IPS-15b (cell line): ENCODE data around the gene TBATA.

Experiments
- H3K27me3 ChIP-seq: one replicate; pipeline ENCODE4 v1.6.1; 2013; ENCODE audit warnings: low read length; ENCODE audit not compliant: control insufficient read depth, insufficient read depth
- H3K36me3 ChIP-seq: one replicate; pipeline ENCODE4 v1.6.1; 2013; ENCODE audit warnings: low read length; ENCODE audit not compliant: control insufficient read depth, insufficient read depth
- H3K4me1 ChIP-seq: one replicate; pipeline ENCODE4 v1.6.1; 2013; ENCODE audit warnings: mild to moderate bottlenecking, low read length; ENCODE audit not compliant: control insufficient read depth, insufficient read depth
- H3K4me3 ChIP-seq: one replicate; pipeline ENCODE4 v1.5.1; 2013; ENCODE audit warnings: low read depth, low read length
- H3K9ac ChIP-seq: one replicate; pipeline ENCODE4 v1.6.1; 2013; ENCODE audit warnings: low read depth, mild to moderate bottlenecking, low read length
- H3K9me3 ChIP-seq: one replicate; pipeline ENCODE4 v1.6.1; 2013; ENCODE audit warnings: mild to moderate bottlenecking, low read length; ENCODE audit not compliant: control insufficient read depth, insufficient read depth

TBATA gene

GRCh38 chr10:70765794-70766594, 19.2 kb downstream of the TBATA start:
- Histone ChIP-seq H3K4me1 (peaks cover under 1% of the 10 kb centered on the region), H3K9ac (no peak overlapping the region), H3K27me3 (no peaks in the 10 kb centered on the region), H3K4me3 (no peak overlapping the region), H3K9me3 (peaks cover 10% of the 10 kb centered on the region), H3K36me3 (no peaks in the 10 kb centered on the region)

GRCh38 chr10:70763567-70763966, 21.6 kb downstream of the TBATA start:
- H3K4me3 ChIP-seq = no peak overlapping the region
- H3K27me3 ChIP-seq = no peaks in the 10 kb centered on the region
- no peaks in the 10 kb centered on the region for H3K36me3 ChIP-seq
- H3K9ac ChIP-seq = no peak overlapping the region
- H3K9me3 ChIP-seq = peaks cover 10% of the 10 kb centered on the region
- peaks cover 7% of the 10 kb centered on the region for H3K4me1 ChIP-seq

- Histone ChIP-seq H3K36me3 (no peaks in the 10 kb centered on the region), H3K9me3 (peaks cover 10% of the 10 kb centered on the region), H3K4me1 (peaks cover 7% of the 10 kb centered on the region), H3K4me3 (no peak overlapping the region), H3K9ac (no peak overlapping the region), H3K27me3 (no peaks in the 10 kb centered on the region)
These were observed 22.6 kb downstream of the TBATA start for GRCh38 chr10:70762441-70763175.

DNA sequence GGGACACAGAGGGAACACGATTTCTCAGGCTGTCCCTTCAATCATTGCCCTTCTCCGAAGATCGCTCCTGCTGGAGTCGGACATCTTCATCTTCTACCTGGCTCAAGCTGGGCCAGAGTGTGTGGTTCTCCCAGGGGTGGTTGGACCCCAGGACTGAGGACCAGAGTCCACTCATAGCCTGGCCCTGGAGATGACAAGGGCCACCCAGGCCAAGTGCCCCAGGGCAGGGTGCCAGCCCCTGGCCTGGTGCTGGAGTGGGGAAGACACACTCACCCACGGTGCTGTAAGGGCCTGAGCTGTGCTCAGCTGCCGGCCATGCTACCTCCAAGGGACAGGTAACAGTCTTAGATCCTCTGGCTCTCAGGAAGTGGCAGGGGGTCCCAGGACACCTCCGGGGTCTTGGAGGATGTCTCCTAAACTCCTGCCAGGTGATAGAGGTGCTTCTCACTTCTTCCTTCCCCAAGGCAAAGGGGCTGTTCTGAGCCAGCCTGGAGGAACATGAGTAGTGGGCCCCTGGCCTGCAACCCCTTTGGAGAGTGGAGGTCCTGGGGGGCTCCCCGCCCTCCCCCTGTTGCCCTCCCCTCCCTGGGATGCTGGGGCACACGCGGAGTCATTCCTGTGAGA, 23.3 kb downstream of the TBATA start:
- Histone ChIP-seq H3K9ac (no peak overlapping the region), H3K36me3 (no peaks in the 10 kb centered on the region), H3K9me3 (peaks cover 10% of the 10 kb centered on the region), H3K4me1 (peaks cover 7% of the 10 kb centered on the region), H3K27me3 (no peaks in the 10 kb centered on the region), H3K4me3 (no peak overlapping the region)

- H3K36me3 ChIP-seq = no peaks in the 10 kb centered on the region
- H3K9ac ChIP-seq = no peak overlapping the region
- H3K4me1 ChIP-seq = peaks cover 7% of the 10 kb centered on the region
- H3K27me3 ChIP-seq = no peaks in the 10 kb centered on the region
- H3K4me3 ChIP-seq = no peak overlapping the region
- H3K9me3 ChIP-seq = peaks cover 8% of the 10 kb centered on the region
These were observed 24.1 kb downstream of the TBATA start for GRCh38 chr10:70761031-70761601.

- no peaks in the 10 kb centered on the region for H3K36me3 ChIP-seq
- H3K4me1 ChIP-seq = peaks cover 7% of the 10 kb centered on the region
- no peaks in the 10 kb centered on the region for H3K27me3 ChIP-seq
- H3K9ac ChIP-seq = no peak overlapping the region
- no peak overlapping the region for H3K4me3 ChIP-seq
- H3K9me3 ChIP-seq = peaks cover 1% of the 10 kb centered on the region
These were observed 24.8 kb downstream of the TBATA start for GRCh38 chr10:70760271-70760787.

DNA sequence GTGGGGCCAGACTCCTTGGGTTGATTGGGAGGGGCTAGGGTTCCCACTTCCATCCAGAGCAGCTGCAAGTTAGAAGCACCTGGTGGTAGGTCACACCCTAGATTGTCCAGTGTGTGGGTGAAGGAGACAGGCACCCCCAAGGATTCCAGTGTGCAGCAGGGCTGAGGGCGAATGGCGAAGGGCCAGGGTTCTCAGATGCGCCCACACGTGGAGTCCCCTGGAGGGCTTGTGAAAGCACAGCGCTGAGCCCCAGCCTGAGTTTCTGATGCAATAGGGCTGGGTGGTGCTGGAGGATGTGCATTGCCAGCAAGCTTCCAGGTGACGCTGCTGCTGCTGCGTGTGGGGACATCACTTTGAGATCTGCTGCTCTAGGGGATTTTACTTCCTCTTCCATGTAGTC, 25.4 kb downstream of the TBATA start:
- Histone ChIP-seq H3K9me3 (no peaks in the 10 kb centered on the region), H3K4me3 (no peak overlapping the region), H3K9ac (no peak overlapping the region), H3K36me3 (no peaks in the 10 kb centered on the region), H3K27me3 (no peaks in the 10 kb centered on the region), H3K4me1 (peaks cover 7% of the 10 kb centered on the region)

GRCh38 chr10:70758757-70759514, 26.2 kb downstream of the TBATA start:
- H3K9ac ChIP-seq = no peak overlapping the region
- no peaks in the 10 kb centered on the region for H3K9me3 ChIP-seq
- H3K4me1 ChIP-seq = peaks cover 7% of the 10 kb centered on the region
- H3K4me3 ChIP-seq = no peak overlapping the region
- H3K27me3 ChIP-seq = no peaks in the 10 kb centered on the region
- H3K36me3 ChIP-seq = no peaks in the 10 kb centered on the region

DNA sequence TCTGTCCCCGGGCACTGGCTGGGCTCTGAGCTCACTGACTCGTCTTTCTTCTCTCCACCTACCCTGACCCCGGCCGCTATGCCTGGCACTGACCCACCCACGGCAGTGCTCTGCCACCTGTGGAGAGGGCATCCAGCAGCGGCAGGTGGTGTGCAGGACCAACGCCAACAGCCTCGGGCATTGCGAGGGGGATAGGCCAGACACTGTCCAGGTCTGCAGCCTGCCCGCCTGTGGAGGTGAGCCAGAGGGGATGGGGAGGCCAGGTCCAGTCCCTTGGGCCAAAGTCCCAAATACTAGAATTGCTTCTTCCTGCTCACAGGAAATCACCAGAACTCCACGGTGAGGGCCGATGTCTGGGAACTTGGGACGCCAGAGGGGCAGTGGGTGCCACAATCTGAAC, 27.3 kb downstream of the TBATA start:
- Histone ChIP-seq H3K9ac (no peak overlapping the region), H3K4me1 (peaks cover 7% of the 10 kb centered on the region), H3K4me3 (no peak overlapping the region), H3K36me3 (no peaks in the 10 kb centered on the region), H3K27me3 (no peaks in the 10 kb centered on the region), H3K9me3 (no peaks in the 10 kb centered on the region)

DNA sequence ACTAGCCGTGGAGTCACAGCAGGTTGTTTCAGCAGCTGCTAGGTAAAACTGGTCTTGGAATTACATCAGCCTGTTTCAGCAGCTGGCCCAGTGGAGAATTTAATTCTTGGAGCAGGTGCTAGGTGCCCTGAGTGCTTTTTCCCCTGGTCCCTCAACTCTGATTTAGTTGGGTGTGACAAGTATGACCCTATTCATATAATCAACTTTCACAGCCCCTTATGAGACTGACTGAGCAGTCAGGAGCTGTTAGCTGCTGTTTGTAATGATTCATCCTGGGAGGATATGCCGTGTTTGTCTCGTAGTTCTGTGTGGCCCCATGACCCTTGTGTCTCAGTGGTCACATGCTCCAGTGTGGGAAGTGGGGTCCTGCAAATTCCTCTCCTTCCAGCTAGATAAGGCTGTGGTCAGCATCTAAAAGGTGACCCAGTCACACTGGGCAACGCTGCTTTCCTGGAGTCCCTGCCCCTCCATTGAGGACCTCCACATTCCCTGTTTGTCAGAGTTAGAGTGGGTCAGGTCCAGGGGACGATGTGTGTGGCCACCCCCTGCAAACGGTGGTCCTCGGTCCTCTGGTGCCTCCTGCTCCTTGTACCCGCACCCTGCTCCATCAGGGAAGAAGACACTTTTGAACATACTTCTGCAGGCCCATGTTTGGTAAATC, 28.3 kb downstream of the TBATA start:
- Histone ChIP-seq H3K27me3 (no peaks in the 10 kb centered on the region), H3K4me1 (peaks cover 7% of the 10 kb centered on the region), H3K9ac (no peak overlapping the region), H3K4me3 (no peak overlapping the region), H3K9me3 (no peaks in the 10 kb centered on the region), H3K36me3 (no peaks in the 10 kb centered on the region)
